Skin of body (tissue), 2 donors: ENCODE data around the gene MFGE8. TPM values are rescaled to one million over a fixed set of nuclear protein-coding genes. Genes with fewer than 3 reads are reported as not detected.
A peak's percentile ranks its signal among the peaks of the same experiment; 100 is the strongest.

ENCODE experiments used
- DNase-seq: peaks from one replicate; lab custom pipeline; 2025; lab: John Stamatoyannopoulos, UW
- total RNA-seq: library from RNA; depleted of rRNA; stranded (reverse); fragments of >200 nt; gene quantifications from one replicate; pipeline ENCODE4 v1.2.3, GENCODE V29; 2014

MFGE8 gene
- total RNA-seq, 1 donor from 2014 or later, result 51.5 TPM

GRCh38 chr15:88900309-88900981 is 12.7 kb downstream of the MFGE8 start:
- no peak for DNase-seq

DNA sequence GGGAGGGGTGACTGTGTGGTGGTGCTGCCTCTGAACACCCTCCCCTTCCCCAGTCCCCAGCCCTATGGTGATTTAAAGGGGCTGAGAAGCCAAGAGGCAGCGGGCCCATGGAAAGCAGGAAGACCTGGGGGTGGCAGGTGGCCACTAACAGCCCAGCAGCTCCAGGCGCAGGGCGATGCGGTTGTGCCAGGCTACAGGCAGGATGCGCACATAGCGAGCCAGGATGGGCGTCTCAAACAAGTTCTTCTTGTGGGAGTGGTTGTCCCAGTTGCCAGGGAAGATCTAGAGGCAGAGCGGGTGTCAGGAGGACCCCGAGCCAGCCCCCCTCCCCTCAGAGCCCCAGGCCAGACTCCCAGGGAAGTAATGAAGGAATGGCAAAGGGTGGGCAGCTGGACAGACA is 13.9 kb downstream of the MFGE8 start:
- no peak for DNase-seq

- DNase-seq, result no peak
These were observed 14.4 kb downstream of the MFGE8 start for GRCh38 chr15:88898736-88899135.

DNA sequence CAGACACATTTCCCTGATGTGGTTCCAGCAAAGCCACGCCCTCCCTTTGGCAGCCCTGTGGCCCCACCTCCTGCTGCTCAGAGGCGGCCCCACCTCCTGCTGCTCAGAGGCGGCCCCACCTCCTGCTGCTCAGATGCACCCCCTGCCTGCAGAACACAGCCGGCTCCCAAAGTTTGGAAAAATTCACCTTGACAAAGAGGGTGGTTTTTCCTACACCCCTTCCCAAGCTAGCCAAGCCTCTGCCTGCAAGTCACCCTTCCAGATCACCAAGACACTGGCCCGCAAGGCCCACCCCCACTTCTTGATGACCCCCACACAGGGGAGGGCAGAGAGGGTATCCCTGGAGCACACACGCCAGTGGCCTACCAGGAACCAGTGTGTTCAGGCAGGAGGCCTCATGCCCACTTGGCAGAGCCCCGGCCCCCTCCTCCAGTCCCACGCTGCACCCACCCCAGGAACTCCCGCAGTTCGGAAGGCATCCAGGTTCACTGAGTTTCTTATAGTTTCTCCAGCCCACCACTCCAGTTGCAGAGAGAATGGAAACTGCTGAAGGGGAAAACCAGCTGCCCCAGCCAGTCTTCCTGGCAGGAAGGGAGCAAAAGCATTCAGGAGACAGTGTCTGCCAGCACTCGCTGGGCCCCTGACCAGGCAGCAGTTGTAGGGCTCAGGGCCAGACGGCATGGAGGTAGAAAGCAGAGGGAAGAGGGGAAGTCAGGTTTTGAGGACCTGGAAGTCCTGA is 15.6 kb downstream of the MFGE8 start:
- peak; percentile 75 for DNase-seq

DNA sequence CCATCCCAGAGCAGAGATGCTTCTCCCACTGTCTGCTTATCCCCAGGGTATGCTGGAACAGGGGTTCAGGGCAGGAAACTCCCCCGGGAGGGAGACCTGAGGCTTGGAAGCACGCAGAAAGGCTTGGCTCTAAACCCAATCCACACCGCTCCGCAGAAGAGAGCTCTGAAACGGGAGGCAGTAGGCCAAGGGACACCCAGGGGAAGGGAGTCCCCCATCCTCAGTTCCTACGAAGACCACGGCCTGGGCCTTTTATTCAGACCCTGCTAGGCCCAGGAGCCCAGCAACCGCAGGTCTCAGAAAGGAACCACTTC is 16.1 kb downstream of the MFGE8 start:
- DNase-seq, result no peak

DNA sequence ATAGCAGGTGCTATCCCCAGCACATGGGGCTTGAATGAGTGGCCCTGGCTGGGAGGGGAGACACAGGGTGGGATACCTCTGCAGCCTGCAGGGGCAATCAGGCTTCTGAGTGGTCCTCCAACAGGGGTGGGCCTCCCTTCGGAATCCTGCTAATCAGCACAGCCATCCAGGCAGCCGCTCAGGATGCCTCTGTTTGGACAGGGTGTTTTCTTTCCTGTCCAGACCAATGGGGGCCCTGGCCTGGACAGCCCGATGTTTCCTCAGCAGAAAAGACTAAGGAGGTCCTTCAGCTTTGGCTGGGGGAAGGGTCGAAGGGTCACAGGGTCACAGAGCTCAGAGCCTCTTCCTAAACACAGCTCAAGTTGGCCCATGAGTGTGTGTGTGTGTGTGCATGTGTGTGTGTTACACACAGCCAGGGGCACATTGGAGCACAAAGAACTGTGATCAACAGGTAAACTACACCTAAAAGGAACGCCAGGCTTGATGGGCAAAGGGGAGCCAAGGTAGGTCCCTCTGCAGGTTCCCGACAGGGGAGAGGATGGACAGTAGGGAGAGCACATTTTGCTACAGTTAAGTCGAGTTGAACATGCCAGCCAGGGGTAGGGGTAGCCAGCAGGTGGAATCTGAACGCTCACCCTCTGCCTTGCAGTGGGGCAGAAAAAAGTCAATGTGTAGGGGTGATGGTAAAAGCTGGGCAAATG is 16.7 kb downstream of the MFGE8 start:
- DNase-seq, result no peak

DNA sequence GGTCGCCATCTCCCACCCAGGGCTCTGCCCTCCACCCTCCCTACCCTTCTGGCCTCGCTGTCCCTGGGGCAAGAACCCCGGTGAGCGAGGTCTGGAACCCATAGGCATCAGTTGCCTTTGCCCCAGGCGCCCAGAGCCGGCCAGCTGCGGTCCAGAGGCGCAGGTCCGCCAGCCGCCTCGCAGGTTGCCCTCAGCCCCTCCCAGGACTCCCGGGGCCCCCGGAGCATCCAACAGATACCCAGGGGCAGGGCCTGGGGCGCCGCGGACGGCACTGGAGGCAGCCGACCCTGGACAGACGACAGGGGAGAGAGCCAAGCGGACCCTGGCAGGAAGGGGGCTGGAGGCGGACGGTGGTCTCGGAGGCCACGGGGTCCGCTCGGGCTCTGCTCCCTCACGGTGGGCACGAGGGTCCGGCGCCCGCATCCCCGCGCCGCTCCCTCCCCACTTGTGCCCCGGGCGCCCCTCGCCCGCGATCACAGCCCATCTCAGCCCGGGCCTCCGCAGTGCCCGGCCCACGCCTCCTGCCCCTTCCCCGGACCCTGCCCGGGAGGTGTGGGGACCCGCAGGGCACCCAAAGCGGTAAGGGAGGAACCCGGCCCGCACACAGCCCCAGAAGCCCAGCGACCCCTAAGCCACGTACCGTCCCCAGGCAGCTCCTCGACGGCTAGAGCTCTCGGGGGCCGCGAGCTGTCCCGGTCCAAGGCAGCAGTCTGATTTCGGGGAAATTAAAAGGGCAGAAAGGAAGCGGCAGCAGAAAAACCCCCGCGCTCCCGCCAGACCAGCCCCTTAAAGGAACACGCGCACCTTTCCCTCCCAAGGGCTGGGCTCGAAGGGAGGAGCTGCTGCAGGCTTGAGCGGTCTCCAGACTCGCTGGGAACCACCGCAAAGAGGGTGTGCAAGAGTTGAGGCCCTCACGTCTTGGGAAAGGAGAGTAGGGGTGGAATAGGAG is 18.1 kb downstream of the MFGE8 start, which contains the start of gene HAPLN3:
Gene HAPLN3, minus strand, starts transcription at position 726 of the 949 bp plus-strand sequence. CDS start 8,246 bp downstream, outside the sequence.
- DNase-seq, result no peak

- no peak for DNase-seq
These were observed 18.8 kb downstream of the MFGE8 start for GRCh38 chr15:88894348-88894818.

- DNase-seq, result no peak
These were observed 21.5 kb downstream of the MFGE8 start for GRCh38 chr15:88891540-88892254.

- no peak for DNase-seq
These were observed 22.7 kb downstream of the MFGE8 start for GRCh38 chr15:88890495-88890894.

DNA sequence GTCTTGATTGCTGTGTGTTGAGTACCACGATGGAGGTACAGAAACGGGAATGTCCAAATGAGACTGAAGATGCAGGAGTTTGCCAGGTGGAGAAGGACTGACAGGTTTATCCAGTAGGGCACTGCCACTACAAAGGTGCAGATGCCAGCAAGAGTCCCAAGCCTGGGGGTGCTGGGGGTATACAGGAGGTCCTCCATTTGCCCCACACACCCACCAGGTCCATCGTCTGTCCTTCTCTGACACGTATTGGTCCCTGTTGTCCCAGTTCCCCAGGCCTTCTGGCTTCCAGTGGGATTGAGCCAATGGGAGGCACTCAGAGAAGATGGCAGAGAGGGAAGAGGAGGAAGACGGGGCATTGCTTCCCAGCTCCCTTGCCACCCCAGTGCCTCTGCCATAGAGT is 24.5 kb downstream of the MFGE8 start:
- no peak for DNase-seq

- DNase-seq, result no peak
These were observed 26.1 kb downstream of the MFGE8 start for GRCh38 chr15:88887068-88887580.

- no peak for DNase-seq
These were observed 30.4 kb downstream of the MFGE8 start for GRCh38 chr15:88882785-88883184.

DNA sequence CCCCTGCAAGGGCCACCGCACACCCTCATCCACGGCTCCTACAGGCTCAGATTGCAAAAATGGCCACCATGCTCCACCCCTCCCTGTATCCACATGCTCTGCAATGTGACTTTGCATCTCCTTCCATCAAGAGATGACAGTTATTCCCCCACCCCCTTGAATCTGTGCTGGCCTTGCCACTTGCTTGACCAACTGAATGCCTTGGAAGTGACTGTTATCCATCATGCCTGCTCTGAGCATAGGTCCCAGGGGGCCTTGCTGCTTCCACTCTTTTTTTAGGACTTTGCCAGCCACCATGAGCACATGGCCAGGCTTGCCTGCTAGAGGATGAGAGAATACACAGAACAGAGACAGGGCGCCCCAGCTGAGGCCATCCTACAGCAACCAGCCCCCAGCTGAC is 31.4 kb downstream of the MFGE8 start:
- no peak for DNase-seq

DNA sequence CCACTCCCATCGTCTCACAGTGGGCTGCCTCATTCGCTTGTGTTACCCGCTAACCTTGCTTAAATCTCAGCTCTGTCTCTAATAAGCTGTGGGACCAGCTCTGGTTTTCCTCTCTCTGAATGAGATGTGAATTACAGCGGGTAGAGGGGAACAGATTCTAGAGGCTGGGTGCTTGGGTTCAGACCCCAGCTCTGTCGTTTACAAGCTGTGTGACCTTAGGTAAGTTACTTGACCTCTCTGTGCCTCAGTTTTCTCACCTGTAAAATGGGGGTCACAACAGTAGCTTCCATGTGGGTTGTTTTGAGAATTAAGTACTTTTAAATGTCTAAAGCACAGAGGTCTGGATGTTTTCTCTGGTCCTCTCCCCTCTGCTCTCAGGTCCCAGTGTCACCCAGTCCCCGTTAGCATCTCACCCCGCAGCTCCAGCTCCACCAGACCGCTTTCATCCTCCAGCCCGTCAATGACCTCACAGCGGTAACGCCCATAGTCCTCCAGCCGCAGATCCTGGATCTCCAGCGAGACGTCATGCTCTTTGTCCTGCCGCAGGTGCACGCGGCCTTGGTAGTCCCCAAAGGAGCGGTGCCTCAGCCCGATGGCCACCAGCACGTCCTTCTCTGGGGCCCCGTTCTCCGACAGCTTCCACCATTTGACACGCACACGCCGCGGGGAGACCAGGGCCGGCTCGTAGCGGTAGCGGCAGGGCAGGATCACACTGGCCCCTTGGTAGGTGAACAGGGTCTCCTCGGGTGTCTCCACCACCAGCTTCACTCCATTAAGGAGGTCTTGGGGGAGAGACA is 32.0 kb downstream of the MFGE8 start:
- no peak for DNase-seq

GRCh38 chr15:88878720-88879184 is 34.4 kb downstream of the MFGE8 start:
- DNase-seq, result peak; percentile 85

- DNase-seq, result no peak
These were observed 35.3 kb downstream of the MFGE8 start for GRCh38 chr15:88877906-88878305.

GRCh38 chr15:88877415-88877814 is 35.8 kb downstream of the MFGE8 start:
- no peak for DNase-seq

DNA sequence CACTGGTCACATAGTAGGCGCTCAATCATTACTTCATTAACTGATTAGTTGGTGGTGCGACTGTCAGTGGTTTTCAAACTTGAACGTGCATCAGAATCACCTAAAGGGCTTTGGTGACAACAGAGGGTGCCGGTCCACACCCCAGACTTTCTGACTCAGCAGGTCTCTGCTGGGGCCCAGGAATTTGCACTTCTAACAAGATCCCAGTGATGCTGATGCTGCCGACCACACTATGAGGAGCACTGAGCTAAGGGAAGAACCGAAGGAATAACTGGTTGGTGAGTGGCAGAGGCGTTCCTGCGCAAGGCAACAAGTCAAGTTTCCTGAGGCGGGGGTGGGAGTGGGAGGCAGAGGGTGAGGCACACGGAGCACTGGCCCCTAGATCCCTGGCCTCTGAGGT is 36.6 kb downstream of the MFGE8 start:
- DNase-seq, result no peak
